Astrocyte (in vitro differentiated cells and primary cell): ENCODE measurements around the gene ADORA1.

Experiments used
- EZH2 ChIP-seq: IDR thresholded peaks from 2 replicates; pipeline ENCODE4 v1.6.1; 2012; ENCODE audit warnings: mild to moderate bottlenecking, low read length, inconsistent platforms; ENCODE audit not compliant: insufficient read depth
- TF ChIP-seq, protein P1 (sequence below): IDR thresholded peaks from 2 replicates; pipeline ENCODE4 v1.5.1; 2011; ENCODE audit warnings: low read depth, mild to moderate bottlenecking, inconsistent platforms, low read length, moderate library complexity; ENCODE audit not compliant: insufficient read depth

DNA sequence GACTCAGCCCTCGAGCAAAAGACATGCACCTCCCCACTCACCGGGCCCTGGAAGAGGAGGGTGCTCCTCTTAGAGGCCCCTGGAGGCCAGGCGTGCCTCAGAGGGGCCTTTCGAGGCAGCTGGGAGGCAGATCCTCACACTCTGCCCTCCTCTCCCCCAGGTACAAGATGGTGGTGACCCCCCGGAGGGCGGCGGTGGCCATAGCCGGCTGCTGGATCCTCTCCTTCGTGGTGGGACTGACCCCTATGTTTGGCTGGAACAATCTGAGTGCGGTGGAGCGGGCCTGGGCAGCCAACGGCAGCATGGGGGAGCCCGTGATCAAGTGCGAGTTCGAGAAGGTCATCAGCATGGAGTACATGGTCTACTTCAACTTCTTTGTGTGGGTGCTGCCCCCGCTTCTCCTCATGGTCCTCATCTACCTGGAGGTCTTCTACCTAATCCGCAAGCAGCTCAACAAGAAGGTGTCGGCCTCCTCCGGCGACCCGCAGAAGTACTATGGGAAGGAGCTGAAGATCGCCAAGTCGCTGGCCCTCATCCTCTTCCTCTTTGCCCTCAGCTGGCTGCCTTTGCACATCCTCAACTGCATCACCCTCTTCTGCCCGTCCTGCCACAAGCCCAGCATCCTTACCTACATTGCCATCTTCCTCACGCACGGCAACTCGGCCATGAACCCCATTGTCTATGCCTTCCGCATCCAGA, 37.7 kb downstream of the ADORA1 start:
- TF ChIP-seq, protein P1, sequence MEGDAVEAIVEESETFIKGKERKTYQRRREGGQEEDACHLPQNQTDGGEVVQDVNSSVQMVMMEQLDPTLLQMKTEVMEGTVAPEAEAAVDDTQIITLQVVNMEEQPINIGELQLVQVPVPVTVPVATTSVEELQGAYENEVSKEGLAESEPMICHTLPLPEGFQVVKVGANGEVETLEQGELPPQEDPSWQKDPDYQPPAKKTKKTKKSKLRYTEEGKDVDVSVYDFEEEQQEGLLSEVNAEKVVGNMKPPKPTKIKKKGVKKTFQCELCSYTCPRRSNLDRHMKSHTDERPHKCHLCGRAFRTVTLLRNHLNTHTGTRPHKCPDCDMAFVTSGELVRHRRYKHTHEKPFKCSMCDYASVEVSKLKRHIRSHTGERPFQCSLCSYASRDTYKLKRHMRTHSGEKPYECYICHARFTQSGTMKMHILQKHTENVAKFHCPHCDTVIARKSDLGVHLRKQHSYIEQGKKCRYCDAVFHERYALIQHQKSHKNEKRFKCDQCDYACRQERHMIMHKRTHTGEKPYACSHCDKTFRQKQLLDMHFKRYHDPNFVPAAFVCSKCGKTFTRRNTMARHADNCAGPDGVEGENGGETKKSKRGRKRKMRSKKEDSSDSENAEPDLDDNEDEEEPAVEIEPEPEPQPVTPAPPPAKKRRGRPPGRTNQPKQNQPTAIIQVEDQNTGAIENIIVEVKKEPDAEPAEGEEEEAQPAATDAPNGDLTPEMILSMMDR: no peak
- no peak for TF ChIP-seq EZH2
